H1 (cell line): ENCODE results near the gene CUZD1. TPM values are rescaled to one million over a fixed set of nuclear protein-coding genes. Genes with fewer than 3 reads are reported as not detected.

ENCODE experiments used
- CTCF ChIA-PET: fragments of 300-600 bp; sonication (Branson Sonifier 250); formaldehyde crosslinking; loops from one replicate; lab custom pipeline; 2021; ENCODE audit not compliant: partially characterized antibody; lab: Charles Lee
- POLR2A ChIA-PET: fragments of 300-600 bp; sonication (Branson Sonifier 250); formaldehyde crosslinking; loops from one replicate; lab custom pipeline; 2021; ENCODE audit warnings: inconsistent platforms; ENCODE audit not compliant: partially characterized antibody; lab: Charles Lee
- DNase-seq, 2 experiments: peaks; one replicate each; pipeline versions ENCODE4 v3.0.0 to v3.0.0-alpha.2; 2010 to 2022; ENCODE audit warnings: low spot score in 2 of 2, low read depth in 1 of 2, mixed read lengths in 1 of 2
- FAIRE-seq: peaks from 2 replicates; lab custom pipeline; 2011; peaks lifted over from hg19 to GRCh38; lab: Jason Lieb, UNC
- H2AFZ ChIP-seq: 2 replicates; pipeline ENCODE4 v1.8.1; 2012; ENCODE audit warnings: low read length, inconsistent platforms
- H2AK5ac ChIP-seq: 2 replicates; pipeline ENCODE4 v1.6.1; 2013; ENCODE audit warnings: low read depth, low read length
- H2BK120ac ChIP-seq: replicated peaks from 2 replicates; pipeline ENCODE3; 2013; ENCODE audit warnings: low read depth, low read length, inconsistent platforms
- H2BK12ac ChIP-seq: 2 replicates; pipeline ENCODE4 v1.6.1; 2013; ENCODE audit warnings: low read depth, low read length
- H2BK15ac ChIP-seq: 2 replicates; pipeline ENCODE4 v1.6.1; 2013; ENCODE audit warnings: low read length
- H2BK20ac ChIP-seq: 2 replicates; pipeline ENCODE4 v1.6.1; 2013; ENCODE audit warnings: low read length
- H2BK5ac ChIP-seq: 2 replicates; pipeline ENCODE4 v1.6.1; 2013; ENCODE audit warnings: low read depth, low read length
- H3K14ac ChIP-seq: 2 replicates; pipeline ENCODE4 v1.6.1; 2013; ENCODE audit warnings: inconsistent platforms; ENCODE audit not compliant: insufficient read length
- H3K18ac ChIP-seq: 2 replicates; pipeline ENCODE4 v1.6.1; 2013; ENCODE audit warnings: low read length; ENCODE audit errors: extremely low read depth
- H3K23ac ChIP-seq: 2 replicates; pipeline ENCODE4 v1.6.1; 2013; ENCODE audit warnings: inconsistent platforms; ENCODE audit not compliant: insufficient read length
- H3K23me2 ChIP-seq: 2 replicates; pipeline ENCODE4 v1.6.1; 2013; ENCODE audit warnings: low read depth, low read length
- H3K27ac ChIP-seq: 2 replicates; pipeline ENCODE4 v1.6.1; 2011; ENCODE audit warnings: low read depth, low read length, inconsistent platforms
- H3K27me3 ChIP-seq, 4 experiments: replicated peaks in 1 of 4; 1 replicate in 1 of 4; 2 replicates in 3 of 4; pipeline versions ENCODE4 v1.6.1 to v1.8.1; 2011 to 2013; ENCODE audit warnings: low read length in 3 of 4, mild to moderate bottlenecking in 3 of 4, inconsistent platforms in 2 of 4, mixed read lengths in 2 of 4, moderate library complexity in 1 of 4; ENCODE audit not compliant: control insufficient read depth in 3 of 4, insufficient read depth in 3 of 4; ENCODE audit errors: extremely low read depth in 1 of 4
- H3K36me3 ChIP-seq, 4 experiments: 2 replicates each; pipeline versions ENCODE4 v1.6.1 to v1.8.1; 2011 to 2013; ENCODE audit warnings: mild to moderate bottlenecking in 4 of 4, low read length in 3 of 4, moderate library complexity in 2 of 4, control low read depth in 1 of 4, inconsistent platforms in 1 of 4; ENCODE audit not compliant: insufficient read depth in 4 of 4, control insufficient read depth in 2 of 4
- H3K4ac ChIP-seq: replicated peaks from 2 replicates; pipeline ENCODE3; 2013; ENCODE audit warnings: low read length, low read depth, mixed read lengths, inconsistent platforms; ENCODE audit not compliant: insufficient read length
- H3K4me1 ChIP-seq, 4 experiments: replicated peaks in 1 of 4; 1 replicate in 1 of 4; 2 replicates in 3 of 4; pipeline versions ENCODE4 v1.6.1 to v1.8.1; 2011 to 2013; ENCODE audit warnings: low read length in 3 of 4, inconsistent platforms in 2 of 4, mixed read lengths in 1 of 4; ENCODE audit not compliant: insufficient read depth in 4 of 4, control insufficient read depth in 3 of 4
- H3K4me2 ChIP-seq, 2 experiments: 2 replicates each; pipeline versions ENCODE4 v1.6.1 to v1.8.1; 2011 to 2013; ENCODE audit warnings: low read depth in 2 of 2, low read length in 2 of 2, control low read depth in 1 of 2, inconsistent platforms in 1 of 2, mild to moderate bottlenecking in 1 of 2; ENCODE audit not compliant: insufficient read depth in 1 of 2
- H3K4me3 ChIP-seq, 4 experiments: fragments of 200-600, 300-600 bp in 1 of 4; sonication (generic), shearing (Covaris generic), sonication (Bioruptor Twin) in 1 of 4; 2 replicates each; pipeline versions ENCODE4 v1.5.1 to v1.8.1; 2011 to 2016; ENCODE audit warnings: low read length in 4 of 4, low read depth in 3 of 4, control low read depth in 2 of 4, inconsistent platforms in 2 of 4, mild to moderate bottlenecking in 2 of 4, mixed read lengths in 1 of 4, moderate library complexity in 1 of 4; ENCODE audit not compliant: insufficient read depth in 2 of 4; ENCODE audit errors: extremely low read depth in 1 of 4
- H3K56ac ChIP-seq: replicated peaks from 2 replicates; pipeline ENCODE3; 2013; ENCODE audit warnings: low read depth, mild to moderate bottlenecking, mixed read lengths, low read length, inconsistent platforms; ENCODE audit not compliant: insufficient read length
- H3K79me1 ChIP-seq: 2 replicates; pipeline ENCODE4 v1.6.1; 2013; ENCODE audit warnings: low read depth, low read length, control low read depth
- H3K79me2 ChIP-seq, 2 experiments: 2 replicates each; pipeline versions ENCODE4 v1.6.1 to v1.8.1; 2012 to 2013; ENCODE audit warnings: low read length in 2 of 2, mild to moderate bottlenecking in 2 of 2, inconsistent platforms in 1 of 2; ENCODE audit not compliant: insufficient read depth in 2 of 2, control insufficient read depth in 1 of 2
- H3K9ac ChIP-seq, 4 experiments: replicated peaks in 1 of 4; 1 replicate in 1 of 4; 2 replicates in 3 of 4; pipeline versions ENCODE4 v1.6.1 to v1.8.1; 2011 to 2013; ENCODE audit warnings: low read depth in 3 of 4, low read length in 3 of 4, control low read depth in 2 of 4, mild to moderate bottlenecking in 2 of 4, moderate library complexity in 2 of 4, inconsistent platforms in 1 of 4; ENCODE audit errors: extremely low read depth in 1 of 4
- H3K9me3 ChIP-seq, 2 experiments: 2 replicates each; pipeline versions ENCODE4 v1.6.1 to v1.8.1; 2012 to 2013; ENCODE audit warnings: mild to moderate bottlenecking in 2 of 2, moderate library complexity in 2 of 2, control low read depth in 1 of 2, inconsistent platforms in 1 of 2, low read depth in 1 of 2, low read length in 1 of 2, mixed read lengths in 1 of 2; ENCODE audit not compliant: insufficient read depth in 2 of 2
- H4K20me1 ChIP-seq, 2 experiments: replicated peaks in 1 of 2; 2 replicates each; pipeline versions ENCODE3 to v1.8.1; 2011 to 2013; ENCODE audit warnings: inconsistent platforms in 2 of 2, low read length in 2 of 2, mild to moderate bottlenecking in 1 of 2; ENCODE audit not compliant: insufficient read depth in 2 of 2, control insufficient read depth in 1 of 2
- H4K5ac ChIP-seq: 2 replicates; pipeline ENCODE4 v1.6.1; 2013; ENCODE audit warnings: low read length, low read depth, mixed read lengths, inconsistent platforms; ENCODE audit not compliant: insufficient read length
- H4K8ac ChIP-seq: 2 replicates; pipeline ENCODE4 v1.8.0; 2013; ENCODE audit warnings: mild to moderate bottlenecking, moderate library complexity, low read length, inconsistent platforms; ENCODE audit not compliant: insufficient read depth; ENCODE audit errors: extremely low read depth
- H4K91ac ChIP-seq: replicated peaks from 2 replicates; pipeline ENCODE3; 2013; ENCODE audit warnings: low read length, mixed read lengths, inconsistent platforms; ENCODE audit not compliant: insufficient read length
- BRCA1 ChIP-seq: IDR thresholded peaks from 2 replicates; pipeline ENCODE4 v1.6.1; 2012; ENCODE audit warnings: low read depth, low read length, improper control_type of control experiment
- CREB1 ChIP-seq: IDR thresholded peaks from 2 replicates; pipeline ENCODE4 v1.6.1; 2012; ENCODE audit warnings: inconsistent platforms
- EGR1 ChIP-seq: IDR thresholded peaks from 2 replicates; pipeline ENCODE4 v1.6.1; 2011; ENCODE audit warnings: low read depth, low read length, borderline replicate concordance
- GABPA ChIP-seq: IDR thresholded peaks from 2 replicates; pipeline ENCODE4 v1.6.1; 2011; ENCODE audit warnings: mild to moderate bottlenecking, low read length, moderate library complexity, borderline replicate concordance; ENCODE audit not compliant: insufficient read depth
- KDM1A ChIP-seq: fragments of 200-600, 300-600 bp; sonication (generic); IDR thresholded peaks from 2 replicates; pipeline ENCODE4 v1.7.1; 2016; ENCODE audit warnings: mild to moderate bottlenecking, low read length, borderline replicate concordance
- MAX ChIP-seq: IDR thresholded peaks from 2 replicates; pipeline ENCODE4 v1.6.1; 2012; ENCODE audit warnings: inconsistent platforms
- POU5F1 ChIP-seq: IDR thresholded peaks from 2 replicates; pipeline ENCODE4 v1.6.1; 2011; ENCODE audit warnings: low read depth, mild to moderate bottlenecking, low read length, moderate library complexity
- TAF7 ChIP-seq: optimal IDR thresholded peaks from 2 replicates; pipeline ENCODE3; 2011; ENCODE audit warnings: low read depth, mild to moderate bottlenecking, inconsistent platforms, low read length, moderate library complexity, borderline replicate concordance
- WGBS, 2 experiments: shearing (Covaris generic) in 1 of 2; methylation state at CpG; one replicate each; pipeline versions ENCODE4 v1.1.6 to v1.1.7; 2013 to 2015; ENCODE audit warnings: low lambda C conversion rate in 2 of 2, mixed read lengths in 2 of 2, inconsistent platforms in 1 of 2, low coverage in 1 of 2, missing lambda C conversion rate in 1 of 2; ENCODE audit not compliant: insufficient replicate concordance in 2 of 2, insufficient coverage in 1 of 2, insufficient read length in 1 of 2; ENCODE audit errors: extremely low coverage in 1 of 2, missing lambda C conversion rate in 1 of 2; 5-methylcytosine and 5-hydroxymethylcytosine counted together
- polyA plus RNA-seq, 7 experiments: library from polyadenylated mRNA; depleted of rRNA in 3 of 7; stranded (reverse) in 5 of 7; unstranded in 2 of 7; fragments of >200 nt in 5 of 7; fragments of 200-250 nt in 2 of 7; gene quantifications; 1 replicate in 5 of 7; 2 replicates in 1 of 7; 4 replicates in 1 of 7; pipeline versions ENCODE4 v1.2.1 to v1.2.3, GENCODE V29; 2011 to 2013; ENCODE audit warnings: missing spikeins in 2 of 7, mixed read lengths in 2 of 7
- total RNA-seq: library from RNA; stranded (reverse); fragmentation: NEBNext Ultra II Directional; extraction: Animal tissue kit (Norgen Biotek cat#: 25700); gene quantifications from 2 replicates; pipeline ENCODE4 v1.2.1, GENCODE V29; 2021
- TF ChIP-seq, protein P1 (sequence below): IDR thresholded peaks from 2 replicates; pipeline ENCODE4 v1.6.1; 2012; ENCODE audit warnings: low read length, inconsistent platforms

CUZD1 gene
- total and polyA plus RNA-seq, 2 of the 8 experiments (the other 6 are each of a cell fraction or from before 2014, with no cell fraction given) = 11.9 to 30.0 TPM

DNA sequence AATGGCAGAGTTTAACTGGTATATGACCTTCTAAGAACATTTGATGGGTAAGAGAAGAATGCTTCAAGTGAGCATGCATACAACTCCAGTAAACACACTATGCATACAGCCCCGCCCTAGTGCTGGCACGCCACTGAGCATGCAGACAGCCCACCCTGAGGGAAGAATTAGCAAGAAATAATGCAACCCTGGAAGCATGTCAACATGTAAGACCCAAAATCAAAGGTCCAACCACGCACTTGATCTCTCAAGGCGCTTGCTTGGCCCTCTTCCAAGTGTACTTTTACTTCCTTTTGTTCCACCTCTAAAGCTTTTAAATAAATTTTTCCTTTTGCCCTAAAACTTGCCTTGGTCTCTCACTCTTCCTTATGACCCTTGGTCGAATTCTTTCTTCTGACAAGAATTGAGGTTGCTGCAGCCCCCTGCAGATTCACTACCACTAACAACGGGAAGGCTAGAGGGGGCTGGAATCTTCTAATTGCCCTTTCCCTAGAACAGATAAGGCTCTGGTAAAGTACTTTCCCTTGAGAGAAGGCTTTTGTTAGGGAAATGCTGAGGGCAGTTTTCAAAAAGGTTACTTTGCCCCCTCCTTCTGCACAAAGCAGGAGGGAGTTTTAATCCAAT lies 30.3 kb upstream of the CUZD1 start:
- Histone ChIP-seq H2BK20ac (peak overlapping the region; percentile 88; the same call in 1 of the 2 replicates), H3K14ac (no peak overlapping the region), H3K36me3 (no peaks in the 10 kb centered on the region), H3K9me3 (no peaks in the 10 kb centered on the region; a peak in 1 of 4 replicates), H2BK12ac (0 out of 2 replicates have a peak overlapping the region, but pooled peaks have one; percentile 62), H3K27me3 (peaks cover 0 to 3% (median 0%) of the 10 kb centered on the region in 4 experiments; a peak in 3 of 7 replicates), H3K4me3 (peak overlapping the region in 3 of 4 experiments; percentile 17 to 41 (median 24); a peak in 4 of 8 replicates), H3K4me2 (peak overlapping the region; percentile 42 to 59), H2BK5ac (peak overlapping the region; percentile 88; the same call in 1 of the 2 replicates), H3K23me2 (no peaks in the 10 kb centered on the region; the same call in 1 of the 2 replicates), H3K4ac (no peak overlapping the region), H3K79me1 (no peaks in the 10 kb centered on the region), H3K9ac (no peak overlapping the region; a peak in 2 of 7 replicates), H4K8ac (no peak overlapping the region), H3K56ac (no peak overlapping the region), H3K23ac (no peak overlapping the region), H3K4me1 (peaks cover 5 to 35% (median 18%) of the 10 kb centered on the region in 4 experiments), H3K79me2 (no peaks in the 10 kb centered on the region), H2AK5ac (no peak overlapping the region), H3K27ac (peak overlapping the region; percentile 91), H4K91ac (no peak overlapping the region), H4K20me1 (no peaks in the 10 kb centered on the region), H2AFZ (no peak overlapping the region), H4K5ac (peak overlapping the region; percentile 18), H3K18ac (peak overlapping the region; percentile 64), H2BK15ac (no peak overlapping the region), H2BK120ac (no peak overlapping the region)
- FAIRE-seq (peak; percentile 91), DNase-seq (peak; percentile 49 to 73)
- CTCF ChIA-PET = no interaction called here
- WGBS, 2 experiments = 10% methylated on average over 6 of the region's 6 CpGs; no CpG with 5 or more reads in 1 of the 2 experiments
- POLR2A ChIA-PET = interaction anchor here (0.8 to 4.0 kb wide), 4 partner anchors 20 to 78 kb away, joined by 3 to 22 read pairs (median 4); partner anchors contain the start of genes C10orf88 and CUZD1
- TF ChIP-seq CREB1 (no peak), GABPA (no peak), MAX (no peak), EGR1 (no peak), POU5F1 (no peak), BRCA1 (no peak), TAF7 (no peak), KDM1A (no peak)
- TF ChIP-seq, protein P1, sequence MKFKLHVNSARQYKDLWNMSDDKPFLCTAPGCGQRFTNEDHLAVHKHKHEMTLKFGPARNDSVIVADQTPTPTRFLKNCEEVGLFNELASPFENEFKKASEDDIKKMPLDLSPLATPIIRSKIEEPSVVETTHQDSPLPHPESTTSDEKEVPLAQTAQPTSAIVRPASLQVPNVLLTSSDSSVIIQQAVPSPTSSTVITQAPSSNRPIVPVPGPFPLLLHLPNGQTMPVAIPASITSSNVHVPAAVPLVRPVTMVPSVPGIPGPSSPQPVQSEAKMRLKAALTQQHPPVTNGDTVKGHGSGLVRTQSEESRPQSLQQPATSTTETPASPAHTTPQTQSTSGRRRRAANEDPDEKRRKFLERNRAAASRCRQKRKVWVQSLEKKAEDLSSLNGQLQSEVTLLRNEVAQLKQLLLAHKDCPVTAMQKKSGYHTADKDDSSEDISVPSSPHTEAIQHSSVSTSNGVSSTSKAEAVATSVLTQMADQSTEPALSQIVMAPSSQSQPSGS = no peak
